SU-DHL-6 (cell line): ENCODE data around the gene TRIM61.
"Not testable (repeated sequence)": the region's sequence is repeated elsewhere in the genome, so short reads cannot be mapped to it uniquely, and the experiment has no call there.

Experiments
- EZH2phosphoT487 ChIP-seq: fragments of 200-600 bp; sonication (generic), shearing (Covaris generic); conservative IDR thresholded peaks from 2 replicates; pipeline ENCODE4 v1.6.1; 2018; ENCODE audit warnings: mild to moderate bottlenecking, antibody characterized with exemption, low read length, moderate library complexity, mixed read lengths
- TF ChIP-seq, protein P1 (sequence below): fragments of 200-600 bp; sonication (generic); IDR thresholded peaks from one replicate; pipeline ENCODE4 v1.5.1; 2017; ENCODE audit warnings: antibody characterized with exemption, mild to moderate bottlenecking, low read length, moderate library complexity; ENCODE audit not compliant: insufficient read depth, poor library complexity, severe bottlenecking

DNA sequence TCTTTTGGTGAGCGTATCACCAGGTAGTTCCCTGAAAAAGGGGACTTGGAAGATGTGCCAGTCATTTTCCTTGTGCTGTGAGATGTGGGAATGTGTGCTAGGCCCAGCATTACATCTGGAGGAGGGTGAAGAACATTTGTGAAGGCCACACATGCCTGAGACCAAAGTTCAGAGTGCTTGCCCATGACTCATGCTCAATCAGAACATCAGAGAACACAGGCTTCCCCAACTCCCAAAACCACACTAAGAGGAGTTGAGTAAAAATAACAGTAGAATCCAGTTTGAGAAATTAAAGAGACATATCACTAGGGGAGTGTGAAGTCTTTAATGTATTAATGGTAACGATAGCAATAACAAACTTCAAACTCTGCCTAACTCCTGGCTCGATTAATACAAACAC is 18.0 kb downstream of the TRIM61 start:
- TF ChIP-seq, protein P1, sequence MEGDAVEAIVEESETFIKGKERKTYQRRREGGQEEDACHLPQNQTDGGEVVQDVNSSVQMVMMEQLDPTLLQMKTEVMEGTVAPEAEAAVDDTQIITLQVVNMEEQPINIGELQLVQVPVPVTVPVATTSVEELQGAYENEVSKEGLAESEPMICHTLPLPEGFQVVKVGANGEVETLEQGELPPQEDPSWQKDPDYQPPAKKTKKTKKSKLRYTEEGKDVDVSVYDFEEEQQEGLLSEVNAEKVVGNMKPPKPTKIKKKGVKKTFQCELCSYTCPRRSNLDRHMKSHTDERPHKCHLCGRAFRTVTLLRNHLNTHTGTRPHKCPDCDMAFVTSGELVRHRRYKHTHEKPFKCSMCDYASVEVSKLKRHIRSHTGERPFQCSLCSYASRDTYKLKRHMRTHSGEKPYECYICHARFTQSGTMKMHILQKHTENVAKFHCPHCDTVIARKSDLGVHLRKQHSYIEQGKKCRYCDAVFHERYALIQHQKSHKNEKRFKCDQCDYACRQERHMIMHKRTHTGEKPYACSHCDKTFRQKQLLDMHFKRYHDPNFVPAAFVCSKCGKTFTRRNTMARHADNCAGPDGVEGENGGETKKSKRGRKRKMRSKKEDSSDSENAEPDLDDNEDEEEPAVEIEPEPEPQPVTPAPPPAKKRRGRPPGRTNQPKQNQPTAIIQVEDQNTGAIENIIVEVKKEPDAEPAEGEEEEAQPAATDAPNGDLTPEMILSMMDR: not testable (repeated sequence)
- not testable (repeated sequence) for TF ChIP-seq EZH2phosphoT487
